Measurements from ENCODE around the gene PLEKHH2. TPM values are rescaled to one million over a fixed set of nuclear protein-coding genes. Genes with fewer than 3 reads are reported as not detected.

PLEKHH2 gene
- total and polyA plus RNA-seq, 2 of the 13 experiments (the other 11 are each of a cell fraction or from before 2014, with no cell fraction given): 1.1 to 3.0 TPM

- intact Hi-C loops (cut with micrococcal nuclease; ENCODE audit: unreplicated experiment): loop anchor here (10.0 kb wide), 1 partner anchor 143 kb away; the partner anchor contains the start of gene PLEKHH2
- WGBS (ENCODE audit: low lambda C conversion rate): 96% methylated on average over 8 of the region's 8 CpGs
- peaks cover 11% of the 10 kb centered on the region for H3K4me1 ChIP-seq (ENCODE audit: insufficient read depth, low read length)
- no peak overlapping the region for H3K4me2 ChIP-seq (ENCODE audit: low read depth, low read length)
- DNase-seq (ENCODE audit: low spot score): no peak
- H3K9me3 ChIP-seq (ENCODE audit: low read length): no peaks in the 10 kb centered on the region
- CTCF ChIA-PET (ENCODE audit: low intra/inter-chr PET ratio, low total read pairs): no interaction called here
- no peak for TF ChIP-seq UBTF (CRISPR knock-in tag; IDR thresholded peaks at IDR 0.05)
- TF ChIP-seq RBFOX2 (IDR thresholded peaks at IDR 0.05; ENCODE audit: low read depth, low read length): no peak
- no peak for TF ChIP-seq TARDBP (CRISPR knock-in tag; IDR thresholded peaks at IDR 0.05)
- ATAC-seq: no peak
- in situ Hi-C loops (cut with HindIII; ENCODE audit: extremely low pct_ligation_motif_present, low pct_unique_long_range_greater_than_20kb): no loop called here
- no peaks in the 10 kb centered on the region for H4K20me1 ChIP-seq (ENCODE audit: insufficient read depth, low read length)
- H3K9ac ChIP-seq (ENCODE audit: insufficient read depth, low read depth, low read length): no peak overlapping the region
- H3K4me3 ChIP-seq (replicated peaks in 1 of 3; ENCODE audit: insufficient read depth in 1 of 3, low read depth in 2 of 3, low read length in 3 of 3): no peak overlapping the region
- no peak overlapping the region for H2AFZ ChIP-seq (ENCODE audit: low read length)
- no peak for FAIRE-seq
- H3K27ac ChIP-seq (ENCODE audit: extremely low read length, insufficient read depth, low read length): no peak overlapping the region
- H3K79me2 ChIP-seq (ENCODE audit: insufficient read depth, low read length): no peaks in the 10 kb centered on the region
- H3K27me3 ChIP-seq (ENCODE audit: control insufficient read depth in 1 of 2, insufficient read depth in 2 of 2, low read length in 2 of 2): no peaks in the 10 kb centered on the region; a peak in 1 of 5 replicates
- POLR2A ChIA-PET: no interaction called here
- H3K36me3 ChIP-seq (replicated peaks in 1 of 2; ENCODE audit: control insufficient read depth in 1 of 2, insufficient read depth in 2 of 2, low read length in 2 of 2): peaks cover 0 to 5% of the 10 kb centered on the region in 2 experiments; a peak in 1 of 5 replicates
- no TSS peak for BruUV-seq (replicated peaks)
These were observed 140.4 kb downstream of the PLEKHH2 start for GRCh38 chr2:43777306-43777926.

- WGBS (ENCODE audit: low lambda C conversion rate): 95% methylated on average over 8 of the region's 8 CpGs
- DNase-seq (ENCODE audit: low spot score) (no peak), ATAC-seq (no peak), FAIRE-seq (no peak)
- H3K9me3 ChIP-seq (ENCODE audit: low read length): no peaks in the 10 kb centered on the region
- no peak overlapping the region for H3K4me2 ChIP-seq (ENCODE audit: low read depth, low read length)
- no peak overlapping the region for H3K27ac ChIP-seq (ENCODE audit: extremely low read length, insufficient read depth, low read length)
- BruUV-seq (replicated peaks): no TSS peak
- no peaks in the 10 kb centered on the region for H4K20me1 ChIP-seq (ENCODE audit: insufficient read depth, low read length)
- H3K27me3 ChIP-seq (ENCODE audit: control insufficient read depth in 1 of 2, insufficient read depth in 2 of 2, low read length in 2 of 2): no peaks in the 10 kb centered on the region; a peak in 1 of 5 replicates
- H3K4me1 ChIP-seq (ENCODE audit: insufficient read depth, low read length): peaks cover 3% of the 10 kb centered on the region
- H3K36me3 ChIP-seq (replicated peaks in 1 of 2; ENCODE audit: control insufficient read depth in 1 of 2, insufficient read depth in 2 of 2, low read length in 2 of 2): peaks cover 0 to 5% of the 10 kb centered on the region in 2 experiments; a peak in 1 of 5 replicates
- no peak overlapping the region for H2AFZ ChIP-seq (ENCODE audit: low read length)
- in situ Hi-C loops (cut with HindIII; ENCODE audit: extremely low pct_ligation_motif_present, low pct_unique_long_range_greater_than_20kb) (no loop called here), intact Hi-C loops (cut with micrococcal nuclease; ENCODE audit: unreplicated experiment) (loop anchor here (10.0 kb wide), 1 partner anchor 143 kb away; the partner anchor contains the start of gene PLEKHH2)
- POLR2A ChIA-PET: no interaction called here
- no peak overlapping the region for H3K9ac ChIP-seq (ENCODE audit: insufficient read depth, low read depth, low read length)
- CTCF ChIA-PET (ENCODE audit: low intra/inter-chr PET ratio, low total read pairs): no interaction called here
- no peaks in the 10 kb centered on the region for H3K79me2 ChIP-seq (ENCODE audit: insufficient read depth, low read length)
- no peak overlapping the region for H3K4me3 ChIP-seq (replicated peaks in 1 of 3; ENCODE audit: insufficient read depth in 1 of 3, low read depth in 2 of 3, low read length in 3 of 3)
- no peak for TF ChIP-seq ZSCAN5A (CRISPR knock-in tag; IDR thresholded peaks at IDR 0.05; ENCODE audit: borderline replicate concordance)
- TF ChIP-seq ZBTB49 (CRISPR knock-in tag; IDR thresholded peaks at IDR 0.05; ENCODE audit: borderline replicate concordance): no peak
- no peak for TF ChIP-seq DPF2 (CRISPR knock-in tag; IDR thresholded peaks at IDR 0.05; ENCODE audit: borderline replicate concordance, low read depth)
- no peak for TF ChIP-seq ZNF552 (CRISPR knock-in tag; IDR thresholded peaks at IDR 0.05; ENCODE audit: borderline replicate concordance)
- TF ChIP-seq ZNF207 (IDR thresholded peaks at IDR 0.05; ENCODE audit: borderline replicate concordance): no peak
These were observed 141.2 kb downstream of the PLEKHH2 start for GRCh38 chr2:43778233-43778632.
